Naive thymus-derived CD4-positive, alpha-beta T cell (primary cell): ENCODE data around the gene EXTL2. TPM values are rescaled to one million over a fixed set of nuclear protein-coding genes. Genes with fewer than 3 reads are reported as not detected.

ENCODE experiments used
- ATAC-seq: fragments of 150-1000 bp; cut with Tn5 transposase; 2 replicates; pipeline ENCODE4 v1.10.0; 2021; ENCODE audit warnings: mild to moderate bottlenecking, moderate library complexity
- CTCF ChIA-PET: fragments of 350-600 bp; sonication (Branson Sonifier 250); formaldehyde crosslinking; loops from one replicate; lab custom pipeline; 2021; ENCODE audit warnings: antibody characterized with exemption; lab: Charles Lee
- POLR2A ChIA-PET: fragments of 350-600 bp; sonication (Branson Sonifier 250); formaldehyde crosslinking; loops from one replicate; lab custom pipeline; 2021; ENCODE audit warnings: antibody characterized with exemption, inconsistent platforms; lab: Charles Lee
- DNase-seq, 9 donors: peaks; one replicate each; pipeline versions ENCODE4 v3.0.0 to v3.0.0-alpha.2; 2020 to 2022; ENCODE audit warnings: mixed read lengths in 1 of 9
- H3K27ac ChIP-seq: one replicate; pipeline ENCODE4 v1.7.0; 2013; ENCODE audit warnings: mild to moderate bottlenecking, low read depth, low read length, moderate library complexity
- H3K27me3 ChIP-seq, 2 donors: one replicate each; pipeline ENCODE4 v1.7.0; 2013; ENCODE audit warnings: low read length in 2 of 2, mild to moderate bottlenecking in 2 of 2, moderate library complexity in 2 of 2; ENCODE audit not compliant: control insufficient read depth in 2 of 2, insufficient read depth in 2 of 2
- H3K36me3 ChIP-seq, 3 experiments: 1 replicate in 2 of 3; 2 replicates in 1 of 3; pipeline ENCODE4 v1.7.0; 2013; ENCODE audit warnings: low read length in 3 of 3, mild to moderate bottlenecking in 3 of 3, moderate library complexity in 1 of 3; ENCODE audit not compliant: insufficient read depth in 3 of 3, control insufficient read depth in 2 of 3
- H3K4me1 ChIP-seq, 2 donors: one replicate each; pipeline ENCODE4 v1.7.0; 2013; ENCODE audit warnings: low read length in 2 of 2, mild to moderate bottlenecking in 2 of 2, moderate library complexity in 1 of 2; ENCODE audit not compliant: control insufficient read depth in 2 of 2, insufficient read depth in 2 of 2
- H3K4me3 ChIP-seq: 2 replicates; pipeline ENCODE4 v1.7.0; 2013; ENCODE audit warnings: mild to moderate bottlenecking, low read length
- H3K9me3 ChIP-seq, 3 experiments: 1 replicate in 2 of 3; 2 replicates in 1 of 3; pipeline ENCODE4 v1.7.0; 2013; ENCODE audit warnings: low read length in 3 of 3; ENCODE audit not compliant: control insufficient read depth in 2 of 3
- H3K27ac Mint-ChIP-seq, 9 donors: one replicate each; pipeline ENCODE4 v1.8.0; 2020 to 2022; ENCODE audit warnings: mixed read lengths in 9 of 9, mild to moderate bottlenecking in 8 of 9, moderate library complexity in 5 of 9, inconsistent platforms in 2 of 9
- H3K27me3 Mint-ChIP-seq, 5 donors: one replicate each; pipeline ENCODE4 v1.8.0; 2021 to 2022; ENCODE audit warnings: mixed read lengths in 5 of 5, mild to moderate bottlenecking in 1 of 5
- H3K36me3 Mint-ChIP-seq, 5 donors: one replicate each; pipeline ENCODE4 v1.8.0; 2020 to 2022; ENCODE audit warnings: mixed read lengths in 5 of 5, mild to moderate bottlenecking in 3 of 5, inconsistent platforms in 1 of 5
- H3K4me1 Mint-ChIP-seq, 7 donors: one replicate each; pipeline ENCODE4 v1.8.0; 2020 to 2022; ENCODE audit warnings: mixed read lengths in 7 of 7, mild to moderate bottlenecking in 3 of 7, inconsistent platforms in 1 of 7
- H3K4me3 Mint-ChIP-seq, 10 donors: one replicate each; pipeline ENCODE4 v1.8.0; 2020 to 2022; ENCODE audit warnings: mild to moderate bottlenecking in 10 of 10, mixed read lengths in 10 of 10, moderate library complexity in 6 of 10, inconsistent platforms in 2 of 10
- H3K9me3 Mint-ChIP-seq, 11 donors: one replicate each; pipeline ENCODE4 v1.8.0; 2020 to 2022; ENCODE audit warnings: mixed read lengths in 11 of 11, mild to moderate bottlenecking in 4 of 11, inconsistent platforms in 1 of 11, moderate library complexity in 1 of 11
- intact Hi-C, 2 donors: fragments of 100-400 bp; cut with micrococcal nuclease; formaldehyde crosslinking; loops; one replicate each; pipeline ENCODE4 v1.15.1; 2023
- polyA plus RNA-seq, 2 donors: library from polyadenylated mRNA; unstranded; fragments of 300-500 nt; fragmentation: Illumina TruSeq; gene quantifications; one replicate each; pipeline ENCODE4 v1.2.3, GENCODE V29; 2021
- total RNA-seq, 6 experiments: library from RNA in 5 of 6; stranded (reverse) in 5 of 6; gene quantifications; 1 replicate in 5 of 6; 2 replicates in 1 of 6; pipeline ENCODE4 v1.2.3 and lab custom pipeline; 2021 to 2026

The EXTL2 gene
- total and polyA plus RNA-seq, 7 experiments from 2014 or later, result 1.5 to 4.6 (median 3.2) TPM

DNA sequence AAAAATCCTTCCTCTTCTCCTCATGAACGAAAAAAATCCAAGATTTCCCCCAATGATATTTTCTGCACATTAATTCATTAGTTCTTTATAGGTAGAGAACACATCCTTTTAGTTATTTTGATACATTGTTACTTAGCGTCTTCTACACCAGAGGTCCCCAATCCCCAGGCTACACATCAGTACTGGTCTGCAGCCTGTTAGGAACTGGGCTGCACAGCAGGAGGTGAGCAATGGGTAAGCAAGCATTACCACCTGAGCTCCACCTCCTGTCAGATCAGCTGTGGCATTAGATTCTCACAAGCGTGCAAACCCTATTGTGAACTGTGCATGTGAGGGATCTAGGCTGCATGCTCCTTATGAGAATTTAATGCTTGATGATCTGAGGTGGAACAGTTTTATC is 13.0 kb downstream of the EXTL2 start:
- Mint-ChIP-seq H3K9me3 (no peaks in the 10 kb centered on the region), H3K36me3 (no peaks in the 10 kb centered on the region), H3K4me1 (no peaks in the 10 kb centered on the region), H3K27me3 (peaks cover 0 to 5% (median 0%) of the 10 kb centered on the region in 5 donors), H3K27ac (no peak overlapping the region), H3K4me3 (no peak overlapping the region)
- no peak for DNase-seq
- Histone ChIP-seq H3K9me3 (no peaks in the 10 kb centered on the region), H3K27me3 (no peaks in the 10 kb centered on the region), H3K27ac (no peak overlapping the region), H3K4me3 (no peak overlapping the region), H3K4me1 (no peaks in the 10 kb centered on the region), H3K36me3 (no peaks in the 10 kb centered on the region)
- CTCF ChIA-PET, result interaction anchor here (1.0 to 1.3 kb wide), 2 partner anchors 11 to 13 kb away, joined by 3 to 6 read pairs; no protein-coding TSS in a partner anchor
- no peak for ATAC-seq
- POLR2A ChIA-PET, result no interaction called here
- intact Hi-C loops, result loop anchor here in 1 of 2 donors (10.0 kb wide), 1 partner anchor 683 kb away; no protein-coding TSS in a partner anchor

DNA sequence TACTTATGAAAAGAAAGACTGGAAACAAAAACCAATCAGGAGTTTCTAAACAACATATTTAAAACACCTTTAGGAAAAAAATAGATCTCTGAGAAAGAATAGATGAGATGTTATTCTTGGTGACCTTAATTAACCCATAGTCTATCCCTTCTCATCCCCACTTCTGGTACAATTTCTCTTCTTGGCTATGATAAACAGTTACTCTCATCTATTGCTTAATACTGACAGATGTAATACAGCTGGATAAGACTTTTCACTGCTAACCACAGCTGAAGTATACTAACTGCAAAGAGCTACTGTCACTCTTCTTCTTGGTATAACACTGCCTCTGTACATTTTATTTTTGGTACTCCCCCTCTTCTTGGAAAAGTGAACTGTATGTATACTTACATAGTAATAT is 15.2 kb downstream of the EXTL2 start:
- H3K4me3 Mint-ChIP-seq, result no peak overlapping the region
- H3K36me3 ChIP-seq, result no peaks in the 10 kb centered on the region
- H3K9me3 ChIP-seq, result no peaks in the 10 kb centered on the region
- H3K27ac ChIP-seq, result no peak overlapping the region
- H3K4me1 Mint-ChIP-seq, result no peaks in the 10 kb centered on the region
- no peak overlapping the region for H3K4me3 ChIP-seq
- H3K36me3 Mint-ChIP-seq, result peaks cover 0 to 5% (median 0%) of the 10 kb centered on the region in 5 donors
- H3K27me3 Mint-ChIP-seq, result peaks cover 0 to 5% (median 0%) of the 10 kb centered on the region in 5 donors
- intact Hi-C loops, result no loop called here
- no peaks in the 10 kb centered on the region for H3K27me3 ChIP-seq
- ATAC-seq (no peak), DNase-seq (no peak)
- POLR2A ChIA-PET, result interaction anchor here (0.6 to 0.7 kb wide), 2 partner anchors 411 to 467 kb away, joined by 3 read pairs; no protein-coding TSS in a partner anchor
- H3K27ac Mint-ChIP-seq, result no peak overlapping the region
- H3K4me1 ChIP-seq, result no peaks in the 10 kb centered on the region
- CTCF ChIA-PET, result interaction anchor here (2.1 kb wide), 1 partner anchor 11 kb away, joined by 6 read pairs; no protein-coding TSS in a partner anchor
- H3K9me3 Mint-ChIP-seq, result no peaks in the 10 kb centered on the region

DNA sequence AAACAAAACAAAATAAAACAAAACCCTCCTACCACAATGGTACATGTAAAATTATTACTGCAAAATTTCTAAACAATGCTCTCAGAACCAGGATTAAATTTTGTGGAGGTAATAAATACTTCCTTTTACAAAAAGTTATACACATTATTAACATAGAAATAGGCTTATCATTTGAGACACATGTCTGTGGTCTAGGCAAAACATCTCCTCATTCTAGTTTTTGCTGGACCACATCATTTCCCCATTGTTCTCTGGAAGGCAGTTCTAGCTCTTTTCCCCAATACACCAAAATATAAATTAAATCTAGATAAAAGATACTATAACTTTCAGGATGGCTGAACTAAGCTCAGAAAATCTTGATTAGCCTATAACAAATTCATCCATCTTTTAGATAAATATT is 18.4 kb downstream of the EXTL2 start:
- Mint-ChIP-seq H3K27ac (no peak overlapping the region), H3K9me3 (no peaks in the 10 kb centered on the region), H3K4me1 (no peaks in the 10 kb centered on the region), H3K36me3 (peaks cover 0 to 5% (median 0%) of the 10 kb centered on the region in 5 donors), H3K27me3 (peaks cover 0 to 2% (median 0%) of the 10 kb centered on the region in 5 donors), H3K4me3 (no peak overlapping the region)
- ChIA-PET CTCF (no interaction called here), POLR2A (interaction anchor here (0.7 kb wide), 1 partner anchor 61 kb away, joined by 3 read pairs; no protein-coding TSS in a partner anchor)
- no peaks in the 10 kb centered on the region for H3K27me3 ChIP-seq
- intact Hi-C loops, result no loop called here
- no peak overlapping the region for H3K4me3 ChIP-seq
- no peaks in the 10 kb centered on the region for H3K9me3 ChIP-seq
- no peaks in the 10 kb centered on the region for H3K4me1 ChIP-seq
- no peak for DNase-seq
- no peak overlapping the region for H3K27ac ChIP-seq
- no peak for ATAC-seq
- no peaks in the 10 kb centered on the region for H3K36me3 ChIP-seq

DNA sequence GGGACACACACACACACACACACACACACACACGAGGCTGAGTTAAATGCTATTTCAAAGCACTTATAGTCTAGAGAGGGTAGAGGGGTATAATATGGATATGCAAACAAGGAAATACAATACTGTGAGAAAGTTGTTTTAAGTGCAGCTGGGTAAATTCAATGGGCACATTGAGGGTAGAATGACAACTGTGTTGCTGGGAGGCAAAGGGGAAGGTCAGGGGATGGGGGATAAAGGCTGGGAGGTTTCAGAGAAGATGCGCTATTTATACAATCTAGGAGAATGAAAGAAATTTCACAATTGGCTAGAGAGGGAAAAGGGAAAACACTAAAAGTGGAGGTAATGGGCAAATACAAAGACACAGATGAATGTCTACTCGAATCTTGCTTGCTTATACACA is 19.4 kb downstream of the EXTL2 start:
- no peaks in the 10 kb centered on the region for H3K27me3 ChIP-seq
- H3K36me3 Mint-ChIP-seq, result peaks cover 0 to 5% (median 0%) of the 10 kb centered on the region in 5 donors
- no peak overlapping the region for H3K4me3 ChIP-seq
- DNase-seq (no peak), ATAC-seq (no peak)
- H3K9me3 Mint-ChIP-seq, result no peaks in the 10 kb centered on the region
- ChIA-PET CTCF (no interaction called here), POLR2A (no interaction called here)
- H3K27ac Mint-ChIP-seq, result no peak overlapping the region
- no peak overlapping the region for H3K27ac ChIP-seq
- H3K4me1 Mint-ChIP-seq, result no peaks in the 10 kb centered on the region
- no peaks in the 10 kb centered on the region for H3K9me3 ChIP-seq
- H3K27me3 Mint-ChIP-seq, result peaks cover 0 to 2% (median 0%) of the 10 kb centered on the region in 5 donors
- no peak overlapping the region for H3K4me3 Mint-ChIP-seq
- intact Hi-C loops, result no loop called here
- no peaks in the 10 kb centered on the region for H3K4me1 ChIP-seq
- H3K36me3 ChIP-seq, result no peaks in the 10 kb centered on the region

DNA sequence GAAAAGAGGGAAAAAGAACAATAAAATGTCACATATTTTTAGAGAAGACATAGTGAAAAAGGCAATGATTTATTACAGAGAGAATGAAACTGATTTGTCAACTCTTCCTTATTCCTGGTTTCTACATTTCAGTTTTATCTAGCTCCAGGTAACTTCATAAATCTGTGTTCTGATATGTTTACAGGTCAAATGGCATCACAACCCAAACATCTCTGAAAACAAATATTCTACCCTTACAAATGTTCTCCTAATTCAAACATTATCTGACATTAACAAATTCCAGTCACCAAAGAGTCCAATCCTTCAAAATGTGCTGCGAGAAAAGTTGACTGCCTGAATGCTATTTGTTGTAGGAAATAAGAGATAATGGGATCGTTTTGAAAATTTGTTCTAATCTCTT is 20.2 kb downstream of the EXTL2 start:
- intact Hi-C loops, result no loop called here
- DNase-seq (no peak), ATAC-seq (no peak)
- H3K4me3 Mint-ChIP-seq, result no peak overlapping the region
- Histone ChIP-seq H3K27me3 (no peaks in the 10 kb centered on the region), H3K9me3 (no peaks in the 10 kb centered on the region), H3K4me3 (no peak overlapping the region), H3K36me3 (no peaks in the 10 kb centered on the region), H3K27ac (no peak overlapping the region), H3K4me1 (no peaks in the 10 kb centered on the region)
- ChIA-PET POLR2A (no interaction called here), CTCF (no interaction called here)
- H3K36me3 Mint-ChIP-seq, result peaks cover 0 to 5% (median 0%) of the 10 kb centered on the region in 5 donors
- H3K27me3 Mint-ChIP-seq, result peaks cover 0 to 2% (median 0%) of the 10 kb centered on the region in 5 donors
- no peaks in the 10 kb centered on the region for H3K4me1 Mint-ChIP-seq
- H3K9me3 Mint-ChIP-seq, result no peaks in the 10 kb centered on the region
- no peak overlapping the region for H3K27ac Mint-ChIP-seq

DNA sequence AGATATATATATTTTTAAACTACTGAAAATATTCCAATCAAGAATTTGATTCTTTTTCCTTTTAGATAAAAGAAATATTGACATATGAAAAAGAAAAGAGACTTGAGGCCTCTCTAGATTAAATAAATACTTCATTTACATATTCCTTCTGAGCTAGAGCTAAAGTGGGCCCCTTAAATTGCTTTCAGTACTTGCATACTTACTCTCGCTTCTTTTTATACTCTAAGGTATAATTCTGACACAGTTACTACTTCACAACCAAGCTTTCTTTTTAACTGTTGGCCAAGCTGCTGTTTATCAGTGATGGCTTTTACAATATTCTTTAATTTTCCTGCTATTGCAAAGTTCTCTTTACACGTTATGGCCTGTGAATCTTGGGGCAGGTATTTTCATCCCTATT is 24.6 kb downstream of the EXTL2 start:
- POLR2A ChIA-PET, result no interaction called here
- Mint-ChIP-seq H3K9me3 (no peaks in the 10 kb centered on the region), H3K27ac (no peak overlapping the region), H3K4me3 (no peak overlapping the region), H3K27me3 (peaks cover 0 to 2% (median 0%) of the 10 kb centered on the region in 5 donors), H3K4me1 (peaks cover 0 to 2% (median 0%) of the 10 kb centered on the region in 7 donors), H3K36me3 (peaks cover 0 to 2% (median 0%) of the 10 kb centered on the region in 5 donors)
- Histone ChIP-seq H3K36me3 (no peaks in the 10 kb centered on the region), H3K27me3 (no peaks in the 10 kb centered on the region), H3K9me3 (no peaks in the 10 kb centered on the region), H3K4me3 (no peak overlapping the region), H3K4me1 (no peaks in the 10 kb centered on the region), H3K27ac (no peak overlapping the region)
- CTCF ChIA-PET, result interaction anchor here (0.7 to 1.9 kb wide), 5 partner anchors 414 to 1063 kb away, joined by 3 to 9 read pairs (median 3); no protein-coding TSS in a partner anchor
- ATAC-seq, result no peak
- DNase-seq, result no peak
- intact Hi-C loops, result loop anchor here (2.0 to 10.0 kb wide), 8 partner anchors 338 to 1688 kb away; partner anchors contain the start of genes DBT (in 1 of the 2), SASS6 (in 1 of the 2) and TRMT13 (in 1 of the 2)
